Activated CD4-positive, alpha-beta T cell treated with anti-CD3 and anti-CD28 coated beads, Interleukin-2, amount 10 ng/mL, durations not matched to agents 7 days and 5 days (primary cell): ENCODE data around the gene KDM8. TPM values are rescaled to one million over a fixed set of nuclear protein-coding genes. Genes with fewer than 3 reads are reported as not detected.

Experiments used
- CTCF ChIA-PET: fragments of 350-600 bp; sonication (Branson Sonifier 250); formaldehyde crosslinking; loops from one replicate; lab custom pipeline; 2021; ENCODE audit warnings: antibody characterized with exemption; lab: Charles Lee
- POLR2A ChIA-PET: fragments of 350-600 bp; sonication (Branson Sonifier 250); formaldehyde crosslinking; loops from one replicate; lab custom pipeline; 2021; ENCODE audit warnings: antibody characterized with exemption; lab: Charles Lee
- DNase-seq: peaks from one replicate; pipeline ENCODE4 v3.0.0-alpha.2; 2020
- H3K27ac Mint-ChIP-seq: one replicate; pipeline ENCODE4 v1.8.0; 2021; ENCODE audit warnings: mild to moderate bottlenecking, moderate library complexity, mixed read lengths
- H3K27me3 Mint-ChIP-seq: one replicate; pipeline ENCODE4 v1.8.0; 2021; ENCODE audit warnings: mixed read lengths
- H3K36me3 Mint-ChIP-seq: one replicate; pipeline ENCODE4 v1.8.0; 2021; ENCODE audit warnings: low read depth, mixed read lengths
- H3K4me1 Mint-ChIP-seq: one replicate; pipeline ENCODE4 v1.8.0; 2021; ENCODE audit warnings: mixed read lengths
- H3K4me3 Mint-ChIP-seq: one replicate; pipeline ENCODE4 v1.8.0; 2021; ENCODE audit warnings: mild to moderate bottlenecking, moderate library complexity, mixed read lengths
- H3K9me3 Mint-ChIP-seq: one replicate; pipeline ENCODE4 v1.8.0; 2021; ENCODE audit warnings: mixed read lengths
- total RNA-seq, 2 experiments: library from RNA; stranded (reverse); gene quantifications; one replicate each; pipeline ENCODE4 v1.2.3, GENCODE V29; 2021

The KDM8 gene
- total RNA-seq, 2 experiments from 2014 or later = 22.5 to 25.0 TPM

DNA sequence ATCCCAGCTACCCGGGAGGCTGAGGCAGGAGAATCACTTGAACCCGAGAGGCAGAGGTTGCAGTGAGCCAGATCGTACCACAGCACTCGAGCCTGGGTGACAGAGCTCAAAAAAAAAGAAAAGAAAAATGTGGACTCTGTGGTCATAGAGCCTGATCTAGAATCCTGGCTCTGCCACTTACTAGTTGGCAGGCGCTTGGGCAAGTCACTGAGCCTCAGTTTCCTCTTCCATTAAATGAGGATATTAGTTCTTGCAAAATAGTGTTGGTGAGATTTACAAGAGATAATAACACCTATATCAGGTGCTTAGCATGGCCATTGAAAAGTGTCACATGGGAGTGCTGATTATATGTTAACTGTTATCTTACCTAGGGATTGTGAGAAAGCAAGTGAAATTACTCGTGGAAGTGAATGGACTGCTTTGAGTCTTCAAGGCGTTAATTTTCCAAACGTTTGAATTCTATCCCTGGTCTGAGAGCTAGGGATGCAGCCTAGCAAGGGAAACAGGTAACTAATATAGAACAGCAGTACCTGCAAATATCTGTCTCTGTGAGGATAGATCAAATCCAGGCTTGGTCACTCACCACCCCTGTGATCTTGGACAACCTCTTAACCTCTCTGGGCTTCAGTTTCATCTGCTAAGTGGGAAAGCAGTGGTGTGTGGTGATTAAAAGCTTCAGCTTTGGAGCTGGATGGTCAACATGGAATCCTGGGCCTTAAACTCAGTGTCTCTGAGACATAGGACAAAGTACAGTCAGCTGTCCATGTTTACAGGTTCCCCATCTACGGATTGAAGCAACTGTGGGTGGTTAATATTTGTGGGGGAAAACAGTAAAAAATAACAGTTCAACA is 66.2 kb downstream of the KDM8 start:
- Mint-ChIP-seq H3K4me1 (peaks cover 78% of the 10 kb centered on the region), H3K9me3 (peaks cover 8% of the 10 kb centered on the region), H3K36me3 (peaks cover 28% of the 10 kb centered on the region), H3K27me3 (no peaks in the 10 kb centered on the region), H3K4me3 (peak overlapping the region; percentile 98), H3K27ac (peak overlapping the region; percentile 97)
- ChIA-PET POLR2A (no interaction called here), CTCF (interaction anchor here (0.8 to 2.4 kb wide), 4 partner anchors 9 to 35 kb away, joined by 3 to 7 read pairs (median 4); no protein-coding TSS in a partner anchor)
- no peak for DNase-seq

DNA sequence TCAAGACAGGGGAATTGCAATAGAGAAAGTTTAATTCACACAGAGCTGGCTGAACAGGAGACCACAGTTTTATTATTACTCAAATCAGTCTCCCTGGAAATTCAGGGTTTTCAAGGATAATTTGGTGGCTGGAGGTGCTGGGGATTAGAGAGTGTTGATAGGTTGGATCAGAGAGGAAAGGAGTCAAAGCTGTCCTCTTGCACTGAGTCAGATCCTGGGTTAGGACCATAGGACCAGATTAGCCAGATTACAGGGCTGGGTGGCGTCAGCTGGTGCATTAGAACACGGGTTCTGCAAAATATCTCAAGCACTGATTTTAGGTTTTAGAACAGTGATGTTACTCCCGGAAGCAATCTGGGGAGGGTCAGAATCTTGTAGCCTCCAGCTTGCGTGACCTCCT is 67.0 kb downstream of the KDM8 start:
- Mint-ChIP-seq H3K4me1 (peaks cover 75% of the 10 kb centered on the region), H3K27ac (peak overlapping the region; percentile 39), H3K9me3 (peaks cover 8% of the 10 kb centered on the region), H3K4me3 (no peak overlapping the region), H3K27me3 (no peaks in the 10 kb centered on the region), H3K36me3 (peaks cover 25% of the 10 kb centered on the region)
- POLR2A ChIA-PET = no interaction called here
- no peak for DNase-seq
- CTCF ChIA-PET = interaction anchor here (0.8 to 1.7 kb wide), 4 partner anchors 8 to 36 kb away, joined by 3 to 6 read pairs (median 4); no protein-coding TSS in a partner anchor

Other genes with a start within 250 kb of the KDM8 start
- gene C16orf82, start 136.6 kb upstream of the KDM8 start, total RNA-seq = not detected
- 100 to 1,000 TPM in 1 of 2 experiments, 10 to 100 TPM in 1; 95.8 to 106 TPM for gene NSMCE1, start 65.2 kb downstream of the KDM8 start, total RNA-seq
- gene IL4R, start 110.4 kb downstream of the KDM8 start, total RNA-seq = 100 to 1,000 TPM; 242 to 262 TPM
- gene IL21R, start 198.6 kb downstream of the KDM8 start, total RNA-seq = 10 to 100 TPM; 44.4 to 45.6 TPM